Airway epithelial cell (primary cell): ENCODE measurements around the gene SORD. TPM values are rescaled to one million over a fixed set of nuclear protein-coding genes. Genes with fewer than 3 reads are reported as not detected.

Experiments
- total RNA-seq: library from RNA; depleted of rRNA; stranded (reverse); fragments of >200 nt; gene quantifications from 2 replicates; pipeline ENCODE4 v1.2.3, GENCODE V29; 2015

Gene SORD
- total RNA-seq: 52.8 and 59.4 TPM in 2 replicates

DNA sequence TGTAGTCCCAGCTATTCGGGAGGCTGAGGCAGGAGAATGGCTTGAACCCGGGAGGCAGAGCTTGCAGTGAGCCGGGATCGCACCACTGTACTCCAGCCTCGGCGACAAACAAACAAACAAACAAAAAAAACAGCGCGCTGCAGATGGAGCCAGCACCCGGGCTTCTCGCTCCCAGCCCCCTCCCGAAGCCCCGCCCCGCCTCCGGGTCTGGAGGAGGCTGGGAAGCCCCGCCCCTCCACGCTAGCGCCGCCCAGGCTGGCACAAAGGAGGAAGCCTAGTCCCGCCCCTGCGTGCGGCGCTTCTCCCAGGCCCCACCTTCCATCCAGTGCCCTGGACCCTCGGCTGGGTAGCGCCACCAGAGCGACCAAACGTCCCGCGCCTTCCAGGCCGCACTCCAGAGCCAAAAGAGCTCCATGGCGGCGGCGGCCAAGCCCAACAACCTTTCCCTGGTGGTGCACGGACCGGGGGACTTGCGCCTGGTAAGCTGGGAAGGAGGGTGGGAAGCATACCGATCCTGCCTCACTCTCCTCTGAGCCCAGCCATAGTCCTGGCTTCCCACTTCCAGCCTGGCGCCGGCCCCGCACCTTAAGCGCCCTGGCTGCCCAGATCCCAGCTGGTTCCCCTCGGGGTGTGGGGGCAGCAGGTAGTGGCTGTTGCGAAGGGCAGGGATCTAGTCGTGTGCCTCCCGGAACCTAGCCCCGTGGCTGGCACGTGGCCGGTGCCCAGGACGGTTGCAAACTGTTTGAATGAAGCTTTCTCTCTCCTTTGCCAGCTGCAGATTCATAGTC is at the start of gene SORD:
SORD (plus strand) TSS at position 325 of the 788 bp plus-strand sequence; CDS start at position 414, 89 bp downstream.

DNA sequence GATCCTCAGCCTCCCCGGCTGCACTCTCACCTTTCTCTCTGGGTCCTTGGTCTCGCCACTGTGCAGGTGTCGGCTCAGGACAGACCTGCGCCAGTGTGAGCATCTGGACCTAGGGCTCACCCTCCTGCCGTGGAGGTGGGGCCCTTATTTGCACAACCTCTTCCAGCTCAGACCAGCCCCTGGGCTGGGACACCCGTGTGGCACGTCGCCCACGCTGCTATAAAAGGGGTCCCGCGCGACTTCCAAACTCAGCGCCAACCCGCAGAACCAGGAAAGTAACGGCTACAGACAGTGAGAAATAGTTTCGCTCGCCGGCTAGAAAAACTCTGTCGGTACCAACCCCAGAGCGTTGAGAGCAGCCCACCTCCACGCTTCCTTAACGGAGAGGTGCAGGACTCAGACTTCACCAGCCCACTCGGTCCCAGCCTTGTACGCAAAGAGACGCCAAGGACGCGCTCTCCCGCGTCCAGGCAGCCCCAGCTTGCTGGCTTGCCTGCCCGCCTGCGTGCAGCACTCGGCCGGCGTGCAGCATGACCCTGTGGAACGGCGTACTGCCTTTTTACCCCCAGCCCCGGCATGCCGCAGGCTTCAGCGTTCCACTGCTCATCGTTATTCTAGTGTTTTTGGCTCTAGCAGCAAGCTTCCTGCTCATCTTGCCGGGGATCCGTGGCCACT is 91.2 kb downstream of the SORD start, which contains the start of the genes DUOX2 and DUOXA2:
DUOX2 (minus strand) TSS at position 97 of the 675 bp plus-strand sequence. CDS start 761 bp downstream, outside the sequence.
DUOXA2 (plus strand) TSS at position 251 of the 675 bp plus-strand sequence; CDS start at position 531, 280 bp downstream.

Other genes starting within 250 kb of the SORD start
- not detected in 2 replicates for gene TERB2, start 66.5 kb upstream of the SORD start, total RNA-seq
- 0.70 and 0.99 TPM in 2 replicates for gene DUOX2, start 91.0 kb downstream of the SORD start, total RNA-seq
- gene DUOXA2, start 91.1 kb downstream of the SORD start, total RNA-seq: not detected in 2 replicates
- gene DUOXA1, start 106.7 kb downstream of the SORD start, total RNA-seq: 52.8 and 62.8 TPM in 2 replicates
- gene DUOX1, start 106.8 kb downstream of the SORD start, total RNA-seq: 39.9 and 59.4 TPM in 2 replicates
- gene SHF, start 164.8 kb downstream of the SORD start, total RNA-seq: 4.7 and 5.3 TPM in 2 replicates
- not detected in 2 replicates for gene SLC28A2, start 229.0 kb downstream of the SORD start, total RNA-seq